ENCODE results near the gene CTIF.

GRCh38 chr18:48861181-48861708 is 322.4 kb downstream of the CTIF start:
- TF ChIP-seq POLR2A (IDR thresholded peaks at IDR 0.05) (no peak), CTCF (IDR thresholded peaks at IDR 0.05) (no peak)
